ENCODE data around the gene TMC3.

DNA sequence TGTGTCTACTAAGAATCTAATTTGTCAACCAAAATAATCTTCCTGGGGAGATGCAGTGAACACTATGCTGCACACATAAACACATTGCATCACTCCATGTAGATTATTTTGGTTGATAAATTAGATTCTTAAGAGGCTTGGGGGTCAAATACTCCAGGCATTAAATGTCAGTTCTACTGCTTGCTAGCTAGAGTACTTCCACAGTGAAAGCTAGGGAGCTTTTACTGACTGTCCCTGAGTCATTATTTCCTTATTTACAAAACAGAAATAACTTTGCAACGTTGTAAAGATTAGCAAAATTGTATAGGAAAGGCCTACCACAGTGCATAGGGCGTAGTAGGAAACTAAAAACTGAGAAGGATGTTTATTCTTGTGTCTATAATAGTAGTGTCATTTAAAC, 12.9 kb upstream of the TMC3 start:
- no peak for TF ChIP-seq FOXA1 (IDR thresholded peaks at IDR 0.05)
- TF ChIP-seq, protein P1, sequence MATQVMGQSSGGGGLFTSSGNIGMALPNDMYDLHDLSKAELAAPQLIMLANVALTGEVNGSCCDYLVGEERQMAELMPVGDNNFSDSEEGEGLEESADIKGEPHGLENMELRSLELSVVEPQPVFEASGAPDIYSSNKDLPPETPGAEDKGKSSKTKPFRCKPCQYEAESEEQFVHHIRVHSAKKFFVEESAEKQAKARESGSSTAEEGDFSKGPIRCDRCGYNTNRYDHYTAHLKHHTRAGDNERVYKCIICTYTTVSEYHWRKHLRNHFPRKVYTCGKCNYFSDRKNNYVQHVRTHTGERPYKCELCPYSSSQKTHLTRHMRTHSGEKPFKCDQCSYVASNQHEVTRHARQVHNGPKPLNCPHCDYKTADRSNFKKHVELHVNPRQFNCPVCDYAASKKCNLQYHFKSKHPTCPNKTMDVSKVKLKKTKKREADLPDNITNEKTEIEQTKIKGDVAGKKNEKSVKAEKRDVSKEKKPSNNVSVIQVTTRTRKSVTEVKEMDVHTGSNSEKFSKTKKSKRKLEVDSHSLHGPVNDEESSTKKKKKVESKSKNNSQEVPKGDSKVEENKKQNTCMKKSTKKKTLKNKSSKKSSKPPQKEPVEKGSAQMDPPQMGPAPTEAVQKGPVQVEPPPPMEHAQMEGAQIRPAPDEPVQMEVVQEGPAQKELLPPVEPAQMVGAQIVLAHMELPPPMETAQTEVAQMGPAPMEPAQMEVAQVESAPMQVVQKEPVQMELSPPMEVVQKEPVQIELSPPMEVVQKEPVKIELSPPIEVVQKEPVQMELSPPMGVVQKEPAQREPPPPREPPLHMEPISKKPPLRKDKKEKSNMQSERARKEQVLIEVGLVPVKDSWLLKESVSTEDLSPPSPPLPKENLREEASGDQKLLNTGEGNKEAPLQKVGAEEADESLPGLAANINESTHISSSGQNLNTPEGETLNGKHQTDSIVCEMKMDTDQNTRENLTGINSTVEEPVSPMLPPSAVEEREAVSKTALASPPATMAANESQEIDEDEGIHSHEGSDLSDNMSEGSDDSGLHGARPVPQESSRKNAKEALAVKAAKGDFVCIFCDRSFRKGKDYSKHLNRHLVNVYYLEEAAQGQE (IDR thresholded peaks at IDR 0.05), result no peak
- TF ChIP-seq, protein P2, sequence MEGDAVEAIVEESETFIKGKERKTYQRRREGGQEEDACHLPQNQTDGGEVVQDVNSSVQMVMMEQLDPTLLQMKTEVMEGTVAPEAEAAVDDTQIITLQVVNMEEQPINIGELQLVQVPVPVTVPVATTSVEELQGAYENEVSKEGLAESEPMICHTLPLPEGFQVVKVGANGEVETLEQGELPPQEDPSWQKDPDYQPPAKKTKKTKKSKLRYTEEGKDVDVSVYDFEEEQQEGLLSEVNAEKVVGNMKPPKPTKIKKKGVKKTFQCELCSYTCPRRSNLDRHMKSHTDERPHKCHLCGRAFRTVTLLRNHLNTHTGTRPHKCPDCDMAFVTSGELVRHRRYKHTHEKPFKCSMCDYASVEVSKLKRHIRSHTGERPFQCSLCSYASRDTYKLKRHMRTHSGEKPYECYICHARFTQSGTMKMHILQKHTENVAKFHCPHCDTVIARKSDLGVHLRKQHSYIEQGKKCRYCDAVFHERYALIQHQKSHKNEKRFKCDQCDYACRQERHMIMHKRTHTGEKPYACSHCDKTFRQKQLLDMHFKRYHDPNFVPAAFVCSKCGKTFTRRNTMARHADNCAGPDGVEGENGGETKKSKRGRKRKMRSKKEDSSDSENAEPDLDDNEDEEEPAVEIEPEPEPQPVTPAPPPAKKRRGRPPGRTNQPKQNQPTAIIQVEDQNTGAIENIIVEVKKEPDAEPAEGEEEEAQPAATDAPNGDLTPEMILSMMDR (IDR thresholded peaks at IDR 0.05; ENCODE audit: low read depth, low read length, missing input control), result no peak
